Activated CD4-positive, alpha-beta T cell treated with anti-CD3 and anti-CD28 coated beads, Interleukin-2, amount 50 U/mL, for 24 hours (primary cell): ENCODE measurements around the gene KCNJ10.
A peak's percentile ranks its signal among the peaks of the same experiment; 100 is the strongest.

Experiments used
- DNase-seq, 2 donors: peaks; one replicate each; pipeline ENCODE4 v3.0.0-alpha.2; 2020; ENCODE audit warnings: low read depth in 1 of 2, low spot score in 1 of 2

KCNJ10 gene

GRCh38 chr1:160099716-160100375 is 29.9 kb upstream of the KCNJ10 start:
- no peak for DNase-seq

DNA sequence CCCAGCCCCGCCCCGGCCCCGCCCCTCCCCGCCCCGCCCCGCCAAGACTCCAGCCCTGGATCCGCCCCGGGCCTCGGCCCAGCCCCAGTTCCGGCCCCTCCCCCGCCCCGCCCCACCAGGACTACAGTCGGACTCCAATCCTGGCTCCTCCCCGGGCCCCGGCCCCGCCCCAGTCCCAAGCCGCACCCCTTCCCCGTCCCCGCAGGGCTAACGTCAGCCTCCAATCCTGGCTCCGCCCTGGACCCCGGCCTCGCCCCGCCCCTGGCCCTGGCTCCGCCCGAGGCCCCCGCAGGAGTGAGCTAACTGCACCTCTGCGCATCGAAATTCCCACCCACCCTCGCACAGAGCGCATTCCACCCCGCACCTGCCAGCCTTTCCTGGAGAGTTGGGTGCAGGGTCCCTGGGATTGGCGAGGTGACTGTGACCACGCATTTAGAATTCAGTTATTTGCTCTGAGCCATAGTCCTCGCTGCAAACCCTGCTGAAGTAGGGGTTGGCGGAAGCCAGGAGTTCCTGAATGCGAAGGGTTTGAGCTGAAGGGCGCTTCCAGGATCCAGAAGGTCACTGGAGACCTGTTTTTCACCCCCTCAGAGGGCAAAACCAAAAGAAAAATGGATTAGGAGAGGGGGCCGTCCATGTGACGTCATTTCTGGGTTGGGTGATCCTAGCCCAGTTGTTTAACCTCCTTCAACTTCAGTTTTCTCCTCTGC is 29.0 kb upstream of the KCNJ10 start:
- DNase-seq = peak; percentile 97

DNA sequence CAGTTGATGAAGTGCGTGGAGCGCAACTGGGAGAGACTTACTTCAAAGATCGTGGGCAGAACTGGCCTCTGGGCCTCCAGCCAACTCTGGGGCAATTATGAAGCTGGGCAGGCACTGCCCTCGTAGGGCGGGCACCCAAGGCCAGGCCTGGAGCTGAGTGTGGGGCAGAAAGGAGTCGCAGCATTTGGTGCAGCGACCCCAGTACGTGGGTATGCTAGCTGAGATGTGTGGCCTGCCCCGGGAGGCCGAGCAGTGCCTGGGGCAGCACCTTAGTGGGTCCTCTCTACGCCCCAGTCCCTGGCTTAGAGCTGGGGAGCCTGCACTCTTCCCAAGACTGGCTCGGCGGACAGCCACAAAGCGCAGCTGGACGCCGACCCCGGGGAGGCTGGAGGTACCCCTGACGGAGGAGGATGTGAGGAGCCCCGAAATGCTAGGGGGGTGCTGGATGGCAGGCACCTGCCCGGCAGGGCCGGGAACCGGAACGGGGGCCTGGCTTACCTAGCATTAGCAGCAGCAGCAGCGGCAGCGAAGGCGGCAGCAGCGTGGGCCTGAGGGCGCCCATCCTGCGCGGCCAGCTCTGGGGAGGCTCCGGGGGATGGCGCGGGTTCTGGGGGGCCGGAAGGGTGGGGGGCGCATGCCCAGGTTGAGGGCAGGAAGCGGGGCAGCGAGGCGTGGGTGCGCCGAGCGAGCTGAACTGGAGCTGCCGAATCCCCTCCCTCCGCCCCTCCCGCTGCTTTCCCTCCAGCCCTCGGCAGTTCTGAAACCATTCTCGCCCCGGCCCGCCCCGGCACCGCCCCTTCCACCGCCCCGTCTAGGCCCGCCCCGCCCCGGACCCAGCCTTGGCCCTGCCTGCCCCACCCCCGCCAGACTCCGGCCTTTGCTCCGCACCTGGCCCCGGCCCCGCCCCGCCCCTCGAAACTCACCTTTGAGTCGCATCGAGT is 28.2 kb upstream of the KCNJ10 start, which contains the start of gene IGSF8:
Gene IGSF8, minus strand, starts transcription at position 709 of the 941 bp plus-strand sequence. Its CDS starts 147 bp downstream, at position 562.
- DNase-seq = peak; percentile 87 to 89

GRCh38 chr1:160097151-160097910 is 27.4 kb upstream of the KCNJ10 start:
- DNase-seq = no peak

DNA sequence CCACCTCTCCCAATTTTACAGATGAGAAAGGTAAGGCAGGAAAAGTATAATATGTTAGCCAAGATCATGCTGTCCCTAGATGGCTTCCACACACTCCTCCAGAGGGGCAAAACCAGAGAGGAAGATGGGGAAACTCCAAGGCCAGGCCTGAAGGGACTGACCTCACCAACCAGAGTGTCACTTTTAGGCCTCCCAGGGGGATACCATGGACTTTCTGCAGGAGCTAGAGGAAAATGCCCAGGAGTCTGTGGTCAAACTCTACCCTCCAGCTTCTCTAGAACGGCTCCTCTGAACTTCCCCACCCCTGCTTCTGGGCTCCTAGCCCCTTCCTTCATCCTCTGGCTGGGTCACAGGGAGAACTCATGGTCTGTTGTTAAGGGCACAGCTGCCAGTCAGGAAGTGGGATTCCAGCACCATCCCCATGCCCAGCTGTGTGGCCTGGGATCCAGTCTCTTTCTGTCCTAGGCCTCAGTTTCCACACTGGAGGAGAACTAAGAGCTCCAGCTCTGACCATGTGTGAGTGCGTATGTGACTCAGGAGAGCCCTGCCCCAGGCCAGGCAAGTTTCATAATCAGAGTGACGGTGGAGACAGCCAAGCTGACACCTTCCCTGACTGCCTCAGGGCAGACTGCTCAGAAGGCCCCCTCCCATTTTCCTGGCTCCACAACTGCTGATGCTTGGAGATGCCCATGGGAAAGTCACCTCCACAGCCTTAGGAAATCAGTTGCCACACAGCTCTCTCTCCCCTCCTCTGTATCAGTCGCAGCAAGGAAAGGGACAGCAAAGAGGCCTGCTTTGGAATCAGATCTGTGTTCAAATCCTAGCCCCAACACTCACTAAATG is 26.5 kb upstream of the KCNJ10 start:
- DNase-seq = no peak

- no peak for DNase-seq
Observed at GRCh38 chr1:160095382-160096105, 25.6 kb upstream of the KCNJ10 start.

DNA sequence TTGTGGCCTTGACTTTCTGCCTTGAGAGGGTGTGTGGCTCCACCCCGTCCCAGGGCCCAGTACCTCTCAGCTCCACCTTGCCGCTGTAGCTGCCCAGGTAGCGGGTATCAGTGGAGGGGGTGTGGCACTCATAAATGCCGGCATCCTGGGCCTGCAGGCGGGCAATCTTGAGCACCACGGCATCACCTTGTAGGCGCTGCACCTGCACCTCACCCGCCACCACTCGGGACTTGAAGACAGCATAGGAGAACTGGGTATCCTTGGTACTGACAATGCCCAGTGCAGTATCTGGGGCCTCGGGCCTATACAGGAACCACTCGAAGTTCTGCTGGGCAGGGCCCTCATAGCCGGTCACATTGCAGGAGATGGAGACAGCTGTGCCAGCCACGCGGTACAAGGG is 24.8 kb upstream of the KCNJ10 start:
- DNase-seq = no peak

DNA sequence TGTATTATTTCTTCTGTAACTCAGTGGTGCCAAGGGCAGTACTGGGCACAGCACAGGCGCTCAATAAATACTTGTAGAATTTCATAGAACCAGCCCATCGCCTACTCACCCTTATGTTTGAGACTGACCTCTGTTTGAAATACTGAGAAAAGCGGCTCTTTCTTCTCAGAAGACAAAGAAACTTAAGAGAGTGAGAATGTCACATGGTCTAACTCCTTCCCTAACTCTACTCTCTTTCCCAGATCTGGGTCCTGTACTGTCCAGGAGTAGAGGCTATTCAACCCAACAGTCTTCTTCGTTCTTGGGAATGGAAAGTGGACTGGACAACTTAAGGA is 24.3 kb upstream of the KCNJ10 start:
- DNase-seq = no peak

DNA sequence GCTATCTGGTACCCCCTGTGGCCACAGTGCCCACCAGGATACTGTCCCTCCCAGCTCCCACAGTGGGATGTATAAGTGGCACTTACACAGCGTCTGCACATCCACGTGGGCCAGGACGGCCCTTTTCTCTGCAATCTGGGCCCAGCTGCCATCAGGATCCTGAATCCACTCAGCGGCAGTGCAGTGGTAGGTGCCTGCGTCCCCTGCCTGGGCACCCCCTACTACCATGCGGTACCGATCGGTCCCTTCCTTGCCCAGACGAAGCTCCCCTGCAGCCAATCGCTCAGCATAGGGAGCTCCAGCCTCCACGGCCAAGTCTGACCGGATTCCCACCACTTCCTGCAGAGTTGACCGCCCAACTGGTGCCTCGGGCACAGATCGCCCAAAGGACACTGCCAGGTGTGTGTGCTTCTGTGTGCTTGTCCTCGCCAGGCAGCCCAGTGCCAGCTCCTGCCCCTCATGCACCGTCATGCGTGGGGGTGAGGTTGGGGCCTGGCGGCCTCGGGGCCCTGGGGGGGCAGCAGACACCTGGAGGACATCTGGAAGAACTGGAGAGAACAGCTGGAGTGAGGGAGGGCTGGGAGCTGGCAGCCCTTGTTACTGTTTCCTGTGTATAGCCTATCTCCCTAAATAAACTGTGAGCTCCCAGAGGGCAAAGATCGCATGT is 23.8 kb upstream of the KCNJ10 start:
- no peak for DNase-seq

DNA sequence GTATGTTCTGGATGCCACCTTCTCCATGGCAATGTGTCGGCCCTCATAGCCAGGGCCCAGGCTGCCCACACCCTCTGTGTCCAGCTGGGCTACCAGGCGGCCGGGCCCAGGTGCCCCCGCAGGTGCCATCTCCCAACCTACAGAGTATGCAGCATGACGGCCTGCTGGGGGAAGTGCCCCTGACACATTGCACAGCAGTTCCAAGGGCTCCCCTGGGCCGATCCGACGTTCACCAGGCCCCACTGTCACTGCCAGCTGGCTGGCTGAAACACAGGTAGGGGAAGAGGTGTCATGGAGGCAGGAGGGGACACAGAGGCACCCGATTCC is 23.1 kb upstream of the KCNJ10 start:
- no peak for DNase-seq

DNA sequence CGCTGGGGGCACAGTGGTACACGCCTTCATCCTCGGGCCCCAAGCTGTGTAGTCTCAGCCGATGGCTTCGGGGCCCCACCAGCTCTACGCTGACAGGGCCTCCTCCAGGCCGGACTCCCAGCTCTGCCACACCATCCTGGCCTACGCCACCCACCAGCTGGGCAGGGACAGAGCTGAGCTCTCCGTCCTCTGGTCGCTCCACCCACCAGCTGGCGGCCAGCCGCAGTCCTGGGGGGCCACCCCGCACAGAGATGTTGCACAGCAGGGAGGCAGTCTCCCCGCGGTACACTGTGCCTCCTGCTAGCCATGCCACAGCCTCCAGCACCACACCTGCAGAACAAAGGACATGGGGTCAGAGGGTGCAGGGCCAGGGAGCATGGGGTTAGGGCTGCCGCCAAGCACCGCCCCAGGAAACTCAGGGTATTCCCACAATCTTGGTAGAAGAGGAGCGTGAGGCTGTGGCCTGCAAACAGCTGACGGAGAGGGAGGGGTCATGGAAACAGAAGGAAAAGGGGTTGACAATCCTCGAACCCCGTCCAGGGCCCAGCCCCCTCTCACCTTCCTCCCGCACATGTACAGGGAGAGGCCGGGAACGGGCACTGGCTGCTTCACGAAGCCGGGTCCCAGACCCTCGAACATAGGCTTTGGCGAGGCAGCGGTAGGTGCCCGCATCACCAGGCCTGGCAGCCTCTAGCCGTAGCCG is 22.6 kb upstream of the KCNJ10 start:
- DNase-seq = no peak

DNA sequence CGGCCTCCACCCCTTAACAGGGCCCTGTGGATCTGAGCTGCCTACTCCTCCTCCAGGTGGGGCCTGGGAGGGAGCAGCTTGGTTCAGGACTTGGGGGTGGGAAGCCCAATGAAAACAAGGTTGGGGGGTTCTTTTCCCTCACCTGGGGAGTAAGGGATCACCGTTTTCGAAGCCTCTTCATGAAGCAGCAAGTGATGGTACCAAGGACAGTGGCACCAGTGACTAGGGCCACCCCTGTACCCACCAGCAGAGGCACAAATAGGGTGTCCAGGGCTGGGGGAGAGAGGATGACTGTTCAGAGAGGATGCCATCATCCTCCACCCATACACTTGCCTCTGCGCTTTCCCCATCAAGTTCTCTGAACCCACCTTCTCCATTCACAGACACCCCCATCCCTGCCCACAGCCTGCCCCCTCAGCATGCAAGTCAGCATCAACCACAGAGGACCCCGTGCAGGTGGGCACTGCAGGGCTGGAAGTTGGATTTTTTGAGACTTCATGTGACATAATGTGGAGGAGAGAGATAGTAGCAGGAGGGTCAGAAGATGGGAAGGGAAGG is 21.8 kb upstream of the KCNJ10 start:
- no peak for DNase-seq

GRCh38 chr1:160090760-160091159 is 20.8 kb upstream of the KCNJ10 start:
- DNase-seq = no peak

DNA sequence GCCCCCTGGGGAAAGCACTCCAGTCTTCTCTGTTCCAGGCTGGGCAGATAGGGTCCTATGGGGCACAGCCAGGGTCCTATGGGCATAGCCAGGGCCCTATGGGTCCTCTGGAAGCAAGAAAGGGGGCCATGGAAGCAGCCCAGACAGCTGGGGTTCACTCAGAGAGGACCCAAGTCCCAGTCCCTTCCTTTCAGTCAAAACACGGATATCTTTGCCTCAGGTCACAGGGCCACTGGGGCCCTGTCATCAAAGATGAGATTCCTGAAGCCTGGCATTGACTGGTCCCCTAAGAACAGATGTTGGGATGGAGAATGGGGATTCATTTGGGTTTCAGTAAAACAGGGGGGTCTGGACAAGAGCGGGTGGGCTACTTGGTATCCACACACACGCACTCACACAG is 19.9 kb upstream of the KCNJ10 start:
- no peak for DNase-seq

GRCh38 chr1:160087118-160087662 is 17.2 kb upstream of the KCNJ10 start:
- no peak for DNase-seq

DNA sequence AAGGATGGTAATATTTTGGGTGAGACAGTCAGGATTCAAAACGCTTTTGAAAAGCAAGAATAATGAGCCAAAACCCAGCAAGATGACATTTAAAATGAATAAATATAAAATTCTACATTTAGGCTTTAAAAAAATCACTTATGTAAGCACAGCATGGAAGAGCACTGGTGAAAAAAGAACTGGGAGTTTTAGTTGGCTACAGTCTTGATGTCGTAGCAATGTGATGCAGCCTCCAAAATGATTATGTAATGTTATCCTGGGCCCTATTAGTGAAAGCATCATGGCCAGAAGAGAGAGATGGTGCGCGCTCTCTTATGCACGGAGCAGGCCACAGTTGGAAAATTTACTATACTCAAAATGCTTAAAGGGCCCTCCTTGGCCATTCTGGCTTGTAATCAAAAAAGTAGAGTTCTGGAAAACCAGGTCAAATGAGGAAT is 16.5 kb upstream of the KCNJ10 start:
- DNase-seq = no peak

DNA sequence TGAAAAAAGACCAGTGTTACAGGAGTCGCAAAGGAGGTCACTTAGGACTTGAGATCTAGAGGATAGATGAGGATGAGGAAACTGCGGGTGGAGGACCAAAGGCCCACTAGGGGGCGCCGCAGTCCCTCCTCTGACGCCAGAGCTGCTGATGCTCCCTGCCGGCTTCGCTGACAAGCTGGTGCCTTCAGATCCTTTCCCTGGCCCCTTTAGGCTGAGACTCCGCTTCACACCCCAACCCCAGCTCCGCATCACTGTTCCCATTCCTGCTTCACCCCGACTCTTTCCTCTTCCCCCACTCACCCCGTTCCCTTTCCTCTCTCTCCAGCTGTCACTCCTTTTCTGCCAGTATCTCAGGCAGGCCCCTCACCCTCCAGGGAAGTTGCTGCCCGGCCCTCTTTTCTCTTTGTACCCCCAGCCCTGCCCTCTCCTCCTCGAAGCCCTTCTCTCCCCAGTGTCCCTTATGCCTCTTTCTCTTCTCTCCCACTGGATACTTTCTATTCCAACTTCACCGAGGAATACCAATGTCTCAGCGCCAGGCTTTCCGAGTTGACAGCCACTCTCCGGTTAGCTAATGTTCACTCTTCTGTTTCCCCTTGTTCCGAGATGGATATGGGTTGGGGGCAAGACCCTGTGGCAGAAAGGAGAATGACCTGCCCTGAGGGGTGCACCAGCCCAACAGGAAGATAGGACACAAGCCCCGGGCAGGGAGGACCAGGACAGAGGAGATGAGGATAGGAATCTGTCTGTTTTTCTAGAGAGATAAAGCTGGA is 15.9 kb upstream of the KCNJ10 start:
- peak; percentile 56 to 63 for DNase-seq
